ENCODE data around the gene YTHDF1. TPM values are rescaled to one million over a fixed set of nuclear protein-coding genes. Genes with fewer than 3 reads are reported as not detected.

YTHDF1 gene
- total RNA-seq, 1 donor from 2014 or later: 23.1 TPM

DNA sequence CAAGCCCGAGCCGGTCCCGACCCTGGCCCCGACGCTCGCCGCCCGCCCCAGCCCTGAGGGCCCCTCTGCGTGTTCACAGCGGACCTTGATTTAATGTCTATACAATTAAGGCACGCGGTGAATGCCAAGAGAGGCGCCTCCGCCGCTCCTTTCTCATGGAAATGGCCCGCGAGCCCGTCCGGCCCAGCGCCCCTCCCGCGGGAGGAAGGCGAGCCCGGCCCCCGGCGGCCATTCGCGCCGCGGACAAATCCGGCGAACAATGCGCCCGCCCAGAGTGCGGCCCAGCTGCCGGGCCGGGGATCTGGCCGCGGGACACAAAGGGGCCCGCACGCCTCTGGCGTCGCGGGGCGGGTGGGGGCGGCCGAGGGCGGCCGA is 37.5 kb downstream of the YTHDF1 start:
- intact Hi-C loops (cut with DNase I): loop anchor here (2.0 kb wide), 1 partner anchor 122 kb away; no protein-coding TSS in a partner anchor
- DNase-seq (ENCODE audit: low spot score): no peak

DNA sequence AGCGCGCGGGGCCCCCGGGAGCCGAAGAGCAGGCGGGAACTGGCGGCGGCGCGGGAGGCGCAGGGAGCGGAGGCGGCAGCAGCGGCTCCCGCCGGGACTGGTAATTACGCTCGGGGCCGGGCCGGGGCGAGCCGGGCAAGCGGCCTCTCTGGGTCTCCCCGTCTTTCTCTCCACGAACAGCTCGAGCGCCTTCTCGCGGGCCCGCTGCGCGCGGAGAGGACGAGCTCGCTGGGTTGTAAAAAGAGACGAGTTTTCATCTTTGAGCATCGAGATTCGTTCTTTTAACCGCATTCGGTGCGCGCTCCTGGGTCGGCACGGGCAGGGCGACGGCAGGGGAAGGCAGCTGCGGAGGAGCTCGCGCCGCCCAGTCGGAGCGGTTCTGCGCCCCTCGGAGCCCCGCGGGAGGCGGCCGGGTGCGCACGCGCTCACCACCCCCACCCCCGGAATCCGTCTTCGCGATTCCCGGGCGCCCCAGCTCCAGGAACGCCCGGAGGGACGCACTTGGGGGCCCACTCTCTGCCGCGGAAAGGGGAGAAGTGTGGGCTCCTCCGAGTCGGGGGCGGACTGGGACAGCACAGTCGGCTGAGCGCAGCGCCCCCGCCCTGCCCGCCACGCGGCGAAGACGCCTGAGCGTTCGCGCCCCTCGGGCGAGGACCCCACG is 38.0 kb downstream of the YTHDF1 start:
- intact Hi-C loops (cut with DNase I): loop anchor here (2.0 kb wide), 1 partner anchor 121 kb away; no protein-coding TSS in a partner anchor
- no peak for DNase-seq (ENCODE audit: low spot score)

DNA sequence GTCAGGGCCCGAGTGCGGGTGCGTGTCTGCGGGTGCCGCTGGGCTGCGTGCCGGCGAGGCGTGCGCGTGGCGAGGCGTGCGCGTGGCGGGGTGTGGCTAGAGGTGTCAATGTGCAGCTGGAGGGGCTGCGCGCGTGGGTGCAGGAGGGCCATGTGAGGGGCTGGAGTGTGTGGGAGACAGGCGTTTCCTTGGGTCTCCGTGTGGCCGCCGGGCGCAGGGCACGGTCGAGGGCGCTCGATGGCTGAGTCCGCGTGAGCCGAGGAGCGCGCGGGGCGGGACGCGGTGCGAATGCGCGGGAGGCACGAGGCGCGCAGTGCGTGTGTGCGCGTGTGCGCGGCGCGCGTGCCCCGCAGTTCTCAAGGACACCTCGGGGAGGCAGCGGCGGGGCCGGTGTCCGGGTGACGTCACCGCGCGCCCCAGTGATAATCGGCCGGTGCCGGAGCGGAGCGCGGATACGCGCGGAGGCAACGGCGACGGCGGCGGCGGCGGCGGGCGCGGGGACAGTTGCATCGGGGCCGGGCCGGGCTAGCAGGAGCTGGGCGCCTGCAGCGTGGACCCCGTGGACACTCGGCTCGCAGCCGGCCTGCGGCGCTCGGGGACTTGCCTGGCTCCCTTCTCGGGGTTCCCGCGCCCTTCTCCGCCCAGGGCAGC is 38.7 kb downstream of the YTHDF1 start:
- intact Hi-C loops (cut with DNase I): no loop called here
- no peak for DNase-seq (ENCODE audit: low spot score)

DNA sequence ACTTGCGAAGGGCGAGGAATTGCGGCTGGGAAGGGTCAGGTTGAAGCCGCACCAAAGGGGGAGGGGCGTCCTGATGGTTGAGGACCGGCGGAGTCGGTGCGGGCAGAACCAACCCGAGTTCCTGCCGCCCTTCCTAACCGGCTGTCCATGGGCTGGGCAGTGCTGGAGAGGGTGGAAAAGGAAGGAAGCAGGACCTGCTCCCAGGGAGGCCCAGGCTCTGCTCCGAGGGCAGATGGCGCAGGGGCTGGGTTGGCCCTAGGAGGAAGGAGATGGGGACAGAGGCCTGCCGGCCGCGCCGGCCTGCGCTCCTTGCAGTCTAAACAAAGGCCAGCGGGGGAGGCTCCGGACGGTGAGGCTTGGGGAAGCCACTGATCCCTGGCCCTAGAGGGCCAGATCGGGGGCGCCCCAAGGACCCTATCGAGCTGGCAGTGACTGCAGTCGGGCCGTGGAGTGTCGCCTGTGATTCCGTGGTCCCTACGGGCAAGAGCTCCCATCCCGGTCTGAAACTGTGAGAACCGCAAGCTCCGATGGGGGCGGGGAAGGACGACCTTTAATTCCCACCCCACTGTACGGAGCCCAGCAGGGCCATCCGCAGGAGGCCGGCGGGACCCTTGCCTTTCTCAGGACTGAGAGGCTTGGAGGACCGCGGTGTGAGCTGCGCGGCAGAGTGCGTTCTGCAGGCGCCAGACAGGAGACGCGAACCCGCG is 39.4 kb downstream of the YTHDF1 start:
- intact Hi-C loops (cut with DNase I): no loop called here
- no peak for DNase-seq (ENCODE audit: low spot score)

DNA sequence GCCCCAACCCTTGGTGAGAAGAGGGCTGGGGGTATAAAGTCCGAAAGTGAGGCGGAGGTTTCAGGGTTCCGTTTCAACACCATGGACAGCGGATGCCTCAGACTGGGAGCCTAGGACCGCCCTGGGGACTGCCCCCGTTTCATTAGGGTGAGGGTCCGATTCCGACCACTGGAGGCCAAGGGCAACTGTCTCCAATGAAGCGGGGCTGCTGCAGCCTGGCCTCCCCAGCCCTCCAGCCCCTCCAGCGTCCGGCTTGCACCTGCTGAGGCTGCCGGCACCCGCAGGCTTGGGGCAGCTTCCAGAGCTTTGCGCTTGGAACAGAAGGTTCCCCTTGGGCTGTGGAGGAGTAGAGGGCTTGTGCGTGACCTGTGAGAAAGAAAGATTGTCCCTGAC is 39.9 kb downstream of the YTHDF1 start:
- intact Hi-C loops (cut with DNase I): no loop called here
- DNase-seq (ENCODE audit: low spot score): no peak

DNA sequence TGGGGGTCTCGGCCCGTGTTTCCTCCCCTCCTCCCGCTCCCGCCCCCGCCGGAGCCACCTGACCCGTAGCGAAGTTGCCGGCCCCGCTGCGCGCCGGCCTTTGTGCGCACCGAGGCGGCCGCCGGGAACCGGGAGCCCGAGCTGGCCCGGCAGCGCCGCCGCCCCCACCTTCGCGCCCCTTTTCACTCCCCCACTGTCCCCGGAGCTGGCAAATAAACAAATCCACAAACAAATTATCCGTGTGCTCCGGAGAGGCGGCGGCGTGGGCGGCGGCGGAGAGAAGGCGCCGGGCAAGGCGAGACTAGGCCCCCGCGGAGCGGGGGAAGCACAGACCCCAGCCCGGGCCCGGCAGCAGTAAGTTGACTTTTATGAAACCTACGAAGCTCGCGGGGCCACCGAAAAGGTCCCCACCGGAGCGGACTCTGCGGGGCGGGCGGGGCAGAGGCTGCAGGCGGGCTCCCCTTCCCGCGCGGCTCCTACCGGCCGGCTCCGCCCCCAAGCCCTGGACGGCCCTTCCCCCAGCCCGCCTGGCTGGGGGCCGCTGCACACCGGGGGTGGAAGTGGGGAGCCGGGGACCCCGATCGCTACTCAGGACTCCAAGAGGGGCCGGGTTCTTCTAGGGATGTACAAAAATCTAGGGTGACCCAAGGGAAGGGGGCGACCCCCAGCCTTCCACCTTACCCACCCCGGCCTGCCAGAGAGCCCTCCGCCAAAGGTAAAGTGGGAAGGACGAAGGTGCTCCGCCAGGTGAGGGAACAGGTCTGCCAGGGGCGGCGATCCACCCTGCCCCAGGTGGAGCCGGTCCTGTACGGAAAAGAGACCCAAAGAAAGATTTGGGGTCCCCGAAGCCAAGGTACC is 40.7 kb downstream of the YTHDF1 start:
- DNase-seq (ENCODE audit: low spot score): no peak
- intact Hi-C loops (cut with DNase I): no loop called here

DNA sequence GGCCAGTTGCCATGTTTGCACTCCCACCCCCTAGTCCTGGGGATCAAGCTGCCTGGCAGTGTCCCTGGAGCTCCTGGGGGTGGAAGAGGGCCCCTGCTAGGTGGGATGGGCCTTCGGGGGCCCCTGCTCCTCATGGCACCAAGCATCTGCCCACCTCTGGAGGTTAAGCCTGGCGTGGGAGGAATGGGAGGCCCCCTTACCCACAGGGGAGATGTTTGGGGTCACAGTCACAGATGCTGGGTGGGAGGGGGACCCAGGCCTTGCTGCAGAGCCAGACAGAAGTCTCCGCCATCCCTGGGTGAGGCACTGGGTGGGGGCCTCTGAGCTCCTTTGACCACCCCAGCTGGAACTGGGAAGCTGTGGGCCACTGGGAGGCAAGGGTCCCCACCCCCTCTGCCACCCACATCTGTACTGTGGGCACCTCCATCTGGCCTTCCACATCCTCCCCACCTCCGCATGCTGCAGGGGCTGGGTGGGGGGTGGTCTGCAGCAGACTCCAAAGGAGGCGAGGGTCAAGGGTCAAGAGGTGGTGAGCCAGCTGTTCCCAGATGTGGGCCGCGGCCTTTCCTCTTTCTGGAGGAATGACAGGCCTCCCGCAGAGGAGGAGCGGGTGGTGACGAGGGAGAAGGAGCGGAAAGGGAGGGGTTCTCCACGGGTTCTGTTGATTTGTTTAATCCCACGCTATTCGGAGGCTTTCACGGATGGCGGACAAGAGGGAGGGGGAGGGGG is 41.5 kb downstream of the YTHDF1 start:
- intact Hi-C loops (cut with DNase I): no loop called here
- no peak for DNase-seq (ENCODE audit: low spot score)

DNA sequence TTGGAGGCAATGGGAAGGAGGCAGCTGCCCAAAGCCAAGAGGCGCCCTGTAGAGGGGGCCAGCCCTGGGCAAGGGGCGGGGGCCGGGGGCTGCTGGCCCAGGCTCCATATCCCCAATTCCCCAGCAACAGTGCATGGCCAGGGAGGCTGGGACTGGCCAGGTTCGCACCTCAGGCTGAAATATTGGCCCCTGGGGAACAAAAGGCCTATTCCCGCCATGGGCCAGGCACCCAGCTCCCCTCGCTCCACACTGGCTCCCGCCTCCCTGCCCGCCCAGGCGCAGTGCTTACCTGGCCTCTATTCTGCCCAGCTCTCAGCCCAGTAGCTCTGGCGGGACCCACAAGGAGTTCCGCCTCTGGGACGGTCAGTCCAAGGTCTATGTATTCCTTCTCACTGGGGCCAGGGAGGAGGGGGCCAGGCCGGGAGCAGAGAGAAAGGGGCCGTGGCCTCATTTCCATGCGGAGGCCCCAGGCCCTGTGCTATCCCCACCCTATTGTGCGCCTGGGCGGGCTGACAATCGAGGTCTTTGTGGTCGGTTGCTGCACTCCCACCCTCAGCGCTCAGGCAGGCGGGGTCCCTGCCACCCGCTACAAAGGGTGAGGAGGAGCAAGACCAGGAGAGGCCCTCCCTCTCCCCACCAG is 42.3 kb downstream of the YTHDF1 start:
- DNase-seq (ENCODE audit: low spot score): no peak
- intact Hi-C loops (cut with DNase I): no loop called here

DNA sequence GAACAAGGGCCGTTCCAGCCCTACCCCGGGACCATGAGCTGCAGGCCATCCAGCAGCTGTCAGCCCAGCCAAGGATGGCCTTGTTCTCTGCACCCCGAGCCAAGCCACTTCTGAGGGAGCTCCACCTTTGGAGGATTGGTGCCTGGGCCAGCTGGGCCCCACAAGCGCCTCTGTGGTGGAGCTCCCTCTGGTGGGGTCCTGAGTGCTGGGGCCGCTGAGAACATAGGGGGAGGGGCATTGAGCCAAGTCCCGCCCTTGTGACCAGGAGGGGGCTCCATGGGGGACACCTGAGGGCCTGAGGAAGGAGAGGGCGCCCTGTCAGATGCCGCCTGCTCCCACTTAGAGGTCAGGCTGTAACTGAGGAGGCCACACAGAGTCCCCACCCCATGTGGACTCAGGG is 43.2 kb downstream of the YTHDF1 start:
- intact Hi-C loops (cut with DNase I): no loop called here
- DNase-seq (ENCODE audit: low spot score): no peak

DNA sequence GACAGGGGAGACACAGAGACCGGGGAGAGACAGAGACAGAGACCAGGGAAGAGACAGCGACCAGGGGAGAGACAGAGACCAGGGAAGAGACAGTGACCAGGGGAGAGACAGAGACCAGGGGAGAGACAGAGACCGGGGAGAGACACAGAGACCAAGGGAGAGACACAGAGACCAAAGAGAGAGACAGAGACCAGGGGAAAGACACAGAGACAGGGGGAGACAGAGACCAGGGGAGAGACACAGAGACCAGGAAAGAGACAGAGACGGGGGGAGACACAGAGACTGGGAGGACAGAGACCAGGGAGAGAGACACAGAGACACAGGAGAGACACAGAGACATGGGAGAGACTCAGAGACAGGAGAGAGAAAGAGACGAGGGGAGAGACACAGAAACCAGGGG is 43.9 kb downstream of the YTHDF1 start:
- intact Hi-C loops (cut with DNase I): no loop called here
- no peak for DNase-seq (ENCODE audit: low spot score)

DNA sequence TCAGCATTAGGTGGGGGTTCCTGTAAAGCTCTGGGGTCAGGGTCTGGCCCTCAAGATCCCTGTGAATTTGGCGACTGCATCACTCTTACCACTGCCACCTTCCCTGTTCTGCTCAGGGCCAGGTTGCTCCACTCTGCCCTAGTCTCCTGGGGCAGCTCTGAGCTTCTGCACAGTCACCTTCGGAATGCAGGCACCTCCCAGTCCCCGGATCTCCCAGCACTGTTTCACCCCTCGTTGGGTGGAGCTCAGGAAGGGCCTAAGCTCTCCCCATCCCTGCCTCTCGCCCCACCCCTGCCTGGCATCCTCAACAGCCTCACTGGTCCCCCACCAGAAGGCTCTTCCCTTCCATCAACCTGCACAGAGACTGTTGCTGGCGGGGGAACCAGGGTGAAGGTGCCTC is 46.2 kb downstream of the YTHDF1 start:
- no peak for DNase-seq (ENCODE audit: low spot score)
- intact Hi-C loops (cut with DNase I): no loop called here

DNA sequence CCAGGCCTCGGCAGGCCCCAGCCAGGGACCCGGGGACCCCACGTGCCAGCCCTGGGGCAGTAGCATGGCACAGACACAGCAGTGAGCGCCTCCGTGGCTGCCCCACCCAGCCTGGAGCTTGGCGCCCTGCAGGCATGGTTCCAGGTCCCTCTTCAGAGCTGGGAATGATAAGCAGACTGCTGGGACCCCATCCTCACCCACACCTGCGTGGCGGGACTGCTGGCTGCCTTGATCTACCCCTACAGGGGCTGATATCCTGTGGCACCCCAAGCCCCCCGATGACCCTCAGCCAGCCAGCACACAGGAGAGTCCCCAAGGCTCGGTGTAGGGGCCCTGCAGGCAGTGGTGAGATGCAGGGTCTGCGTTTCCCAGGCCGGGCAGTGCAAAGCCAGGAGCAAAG is 47.1 kb downstream of the YTHDF1 start:
- no peak for DNase-seq (ENCODE audit: low spot score)
- intact Hi-C loops (cut with DNase I): no loop called here

DNA sequence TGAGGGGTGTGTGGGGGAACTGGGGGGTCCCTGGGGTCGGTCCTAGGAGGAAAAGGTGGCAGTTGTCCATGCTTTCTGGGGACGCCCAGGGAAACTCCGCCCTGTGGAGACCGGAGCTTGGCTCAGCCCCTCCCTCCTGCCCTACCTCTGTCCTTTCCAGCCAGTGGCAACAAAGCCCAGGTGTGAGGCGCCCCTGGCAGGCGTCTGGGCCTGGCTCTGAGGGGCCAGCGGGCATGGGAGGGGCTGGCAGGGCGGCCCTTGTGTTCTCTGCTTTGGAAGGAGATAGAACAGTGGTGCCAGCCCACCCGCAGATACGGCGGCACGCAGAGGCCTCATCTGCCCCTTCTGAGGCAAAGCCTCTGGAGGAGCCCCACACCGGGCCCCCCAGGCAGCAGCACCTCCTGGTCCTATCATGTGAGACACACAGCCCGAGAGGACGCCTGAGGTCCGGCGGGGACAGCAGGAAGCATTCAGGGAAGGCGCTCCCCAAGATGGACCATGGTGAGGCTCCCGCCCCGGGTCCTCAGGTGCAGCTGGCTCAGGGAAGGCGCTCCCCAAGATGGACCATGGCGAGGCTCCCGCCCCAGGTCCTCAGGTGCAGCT is 47.9 kb downstream of the YTHDF1 start:
- intact Hi-C loops (cut with DNase I): no loop called here
- no peak for DNase-seq (ENCODE audit: low spot score)

DNA sequence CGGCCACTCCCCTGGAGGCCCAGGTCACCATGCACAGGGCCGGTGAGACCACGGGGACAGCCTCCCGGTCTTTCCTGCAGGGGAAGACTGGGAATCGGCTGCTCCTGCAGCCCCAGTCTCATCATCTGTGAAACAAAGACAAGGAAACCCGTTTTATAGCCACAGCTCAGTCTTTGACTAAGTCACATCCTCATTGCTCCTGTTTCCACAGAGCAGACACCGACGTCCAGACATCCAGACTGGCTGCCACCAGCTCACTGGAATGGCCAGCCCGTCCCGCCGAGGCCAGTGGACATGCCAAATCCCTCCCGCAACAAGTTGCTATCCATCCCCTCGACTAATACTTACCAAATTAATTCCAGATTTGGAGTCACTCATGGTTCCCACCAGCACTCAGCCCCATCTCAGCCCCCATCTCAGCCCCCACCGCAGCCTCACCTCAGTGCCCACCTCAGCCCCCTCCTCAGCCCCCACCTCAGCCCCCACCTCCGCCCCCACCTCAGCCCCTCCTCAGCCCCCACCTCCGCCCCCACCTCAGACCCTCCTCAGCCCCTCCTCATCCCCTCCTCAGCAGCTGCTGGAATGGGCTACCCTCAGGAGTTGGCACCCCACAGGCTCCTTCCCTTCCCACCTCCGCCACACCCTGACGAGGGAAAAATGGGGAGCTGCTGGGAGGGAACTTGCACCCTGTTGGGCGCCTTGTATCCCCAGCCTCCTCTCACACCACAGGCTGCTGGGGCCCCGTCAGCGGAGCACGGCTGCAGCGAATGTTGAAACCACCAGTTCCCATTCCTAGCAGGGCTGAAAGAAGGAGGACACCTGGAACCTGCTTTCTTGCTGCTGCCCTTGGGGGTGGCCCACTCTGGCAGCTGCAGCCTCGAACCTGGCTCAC is 48.7 kb downstream of the YTHDF1 start:
- intact Hi-C loops (cut with DNase I): no loop called here
- no peak for DNase-seq (ENCODE audit: low spot score)

DNA sequence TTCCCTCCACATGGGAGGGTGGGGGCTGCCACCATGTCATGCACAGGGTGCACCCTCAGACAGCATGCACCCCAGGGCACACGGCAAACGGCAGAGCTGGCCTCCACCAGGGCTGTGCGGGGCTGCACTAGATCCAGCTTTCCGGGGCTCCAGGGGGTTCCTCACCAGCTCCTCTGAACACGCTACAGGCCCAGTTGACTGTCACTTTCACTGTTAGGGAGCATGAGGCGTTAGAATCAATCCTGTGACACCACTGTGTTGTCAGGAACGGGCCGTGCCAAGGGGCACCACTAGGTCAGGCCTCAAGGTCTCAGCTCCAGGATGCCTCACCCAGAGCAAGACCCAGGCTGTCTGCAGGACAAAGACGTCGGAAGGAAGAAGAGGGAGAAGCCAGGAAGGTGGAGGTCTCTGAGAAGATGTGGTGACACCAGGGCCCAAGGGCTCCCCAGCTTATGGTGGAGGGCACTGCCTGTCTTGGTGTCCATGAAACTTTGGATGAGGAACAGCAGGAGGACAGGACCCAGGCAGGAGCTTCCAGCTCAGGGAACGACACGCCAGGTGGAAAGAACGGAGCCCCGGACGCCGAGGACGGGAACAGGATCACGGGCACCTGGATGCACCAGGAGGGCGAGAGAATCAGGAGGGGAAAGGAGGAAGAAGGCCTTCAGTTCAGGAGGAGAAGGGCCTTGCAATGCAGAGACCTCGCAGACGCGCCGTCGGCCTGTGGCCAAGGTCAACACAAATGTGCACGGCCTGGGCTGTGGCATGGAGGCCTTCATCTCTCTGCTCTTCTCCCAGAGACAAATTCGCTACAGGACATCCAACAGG is 49.5 kb downstream of the YTHDF1 start:
- intact Hi-C loops (cut with DNase I): no loop called here
- no peak for DNase-seq (ENCODE audit: low spot score)

DNA sequence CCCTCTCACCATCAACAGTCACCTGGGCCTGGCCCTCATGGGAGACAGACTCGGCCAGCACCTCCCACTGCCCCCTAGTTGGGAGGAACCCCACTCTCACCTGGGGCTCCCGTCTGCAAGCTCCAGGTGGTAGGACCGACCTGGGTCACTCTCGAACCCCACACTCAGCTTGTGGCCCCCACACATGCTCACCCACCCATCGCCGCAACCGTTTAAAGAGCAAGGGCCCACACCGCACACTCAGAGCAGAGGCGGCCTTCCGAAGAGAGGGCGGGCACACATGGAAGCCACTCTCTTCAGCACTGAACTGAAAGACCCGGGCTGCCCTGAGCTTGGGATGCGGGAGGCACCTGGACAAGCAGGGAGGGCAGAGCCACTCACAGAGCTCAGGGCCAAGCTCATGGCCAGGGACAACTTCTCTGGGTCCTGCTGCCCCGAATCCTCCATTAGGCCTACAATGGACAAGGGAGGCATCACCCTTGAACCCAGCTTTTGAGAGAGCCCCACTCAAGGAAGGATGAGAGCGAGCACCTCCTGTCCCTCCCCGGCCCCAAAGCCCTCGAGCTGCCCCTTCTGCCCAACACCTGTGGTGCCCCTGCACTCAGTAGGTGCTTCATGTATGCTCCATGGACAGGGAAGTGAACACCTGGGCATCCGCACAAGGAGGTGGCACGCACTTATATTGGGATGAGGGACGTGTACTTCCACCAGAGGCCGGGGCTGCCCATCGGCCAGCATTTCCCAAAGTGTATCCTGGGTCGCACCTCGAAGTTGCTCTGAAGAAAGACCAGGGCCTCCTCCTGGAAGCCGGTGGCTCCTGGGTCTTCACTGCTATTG is 50.4 kb downstream of the YTHDF1 start:
- DNase-seq (ENCODE audit: low spot score): no peak
- intact Hi-C loops (cut with DNase I): no loop called here

All from cardiac septum (tissue), 1 donor.